Gastroesophageal sphincter (tissue), 4 donors: ENCODE results near the gene KIR2DL3. TPM values are rescaled to one million over a fixed set of nuclear protein-coding genes. Genes with fewer than 3 reads are reported as not detected.
"Not testable (repeated sequence)": the region's sequence is repeated elsewhere in the genome, so short reads cannot be mapped to it uniquely, and the experiment has no call there.

ENCODE experiments used
- ATAC-seq: fragments of 150-250 bp; one replicate; pipeline ENCODE4 v1.9.1; 2016; ENCODE audit warnings: mild to moderate bottlenecking, moderate library complexity
- H3K27ac ChIP-seq, 4 donors: fragments of 200-600 bp; sonication (generic) in 3 of 4; 1 replicate in 3 of 4; 2 replicates in 1 of 4; pipeline ENCODE4 v1.5.1; 2016 to 2019
- H3K27me3 ChIP-seq: fragments of 200-600 bp; sonication (generic); one replicate; pipeline ENCODE4 v1.5.1; 2019
- H3K36me3 ChIP-seq, 2 donors: fragments of 200-600 bp; sonication (generic); one replicate each; pipeline ENCODE4 v1.5.1; 2019; ENCODE audit warnings: control low read depth in 1 of 2
- H3K4me1 ChIP-seq, 3 donors: fragments of 200-600 bp; sonication (generic); 1 replicate in 2 of 3; 2 replicates in 1 of 3; pipeline ENCODE4 v1.5.1; 2016 to 2019; ENCODE audit warnings: control low read depth in 2 of 3
- H3K4me3 ChIP-seq, 2 donors: fragments of 200-600 bp; sonication (generic); one replicate each; pipeline ENCODE4 v1.5.1; 2019; ENCODE audit warnings: mild to moderate bottlenecking in 1 of 2, moderate library complexity in 1 of 2
- H3K9me3 ChIP-seq, 3 donors: fragments of 200-600 bp; sonication (generic); one replicate each; pipeline ENCODE4 v1.5.1; 2017 to 2019; ENCODE audit warnings: control low read depth in 2 of 3
- EP300 ChIP-seq: sonication (generic); formaldehyde crosslinking; IDR thresholded peaks from one replicate; pipeline ENCODE4 v1.6.1; 2017; ENCODE audit warnings: antibody characterized with exemption, mild to moderate bottlenecking
- POLR2A ChIP-seq, 2 donors: fragments of 450-650 bp; IDR thresholded peaks; one replicate each; pipeline ENCODE4 v1.6.1; 2017; ENCODE audit warnings: antibody characterized with exemption in 2 of 2, mild to moderate bottlenecking in 2 of 2, moderate library complexity in 1 of 2
- POLR2AphosphoS5 ChIP-seq: sonication (generic); formaldehyde crosslinking; IDR thresholded peaks from one replicate; pipeline ENCODE4 v1.6.1; 2017; ENCODE audit warnings: antibody characterized with exemption
- WGBS, 2 donors: methylation state at CpG; one replicate each; pipeline ENCODE4 v1.1.5; 2018; ENCODE audit warnings: low coverage in 1 of 2; 5-methylcytosine and 5-hydroxymethylcytosine counted together
- total RNA-seq, 4 donors: library from RNA; depleted of rRNA; stranded (reverse); fragments of >200 nt; gene quantifications; one replicate each; pipeline ENCODE4 v1.1.0, GENCODE V29; 2016
- TF ChIP-seq, protein P1 (sequence below), 4 experiments: fragments of 200-600 bp in 2 of 4; fragments of 450-650 bp in 2 of 4; sonication (generic) in 1 of 4; IDR thresholded peaks; one replicate each; pipeline ENCODE4 v1.5.1; 2017 to 2019; ENCODE audit warnings: antibody characterized with exemption in 4 of 4, mild to moderate bottlenecking in 2 of 4, moderate library complexity in 2 of 4

Gene KIR2DL3
- total RNA-seq, 4 donors from 2014 or later, result 0.25 TPM; not detected in 3

DNA sequence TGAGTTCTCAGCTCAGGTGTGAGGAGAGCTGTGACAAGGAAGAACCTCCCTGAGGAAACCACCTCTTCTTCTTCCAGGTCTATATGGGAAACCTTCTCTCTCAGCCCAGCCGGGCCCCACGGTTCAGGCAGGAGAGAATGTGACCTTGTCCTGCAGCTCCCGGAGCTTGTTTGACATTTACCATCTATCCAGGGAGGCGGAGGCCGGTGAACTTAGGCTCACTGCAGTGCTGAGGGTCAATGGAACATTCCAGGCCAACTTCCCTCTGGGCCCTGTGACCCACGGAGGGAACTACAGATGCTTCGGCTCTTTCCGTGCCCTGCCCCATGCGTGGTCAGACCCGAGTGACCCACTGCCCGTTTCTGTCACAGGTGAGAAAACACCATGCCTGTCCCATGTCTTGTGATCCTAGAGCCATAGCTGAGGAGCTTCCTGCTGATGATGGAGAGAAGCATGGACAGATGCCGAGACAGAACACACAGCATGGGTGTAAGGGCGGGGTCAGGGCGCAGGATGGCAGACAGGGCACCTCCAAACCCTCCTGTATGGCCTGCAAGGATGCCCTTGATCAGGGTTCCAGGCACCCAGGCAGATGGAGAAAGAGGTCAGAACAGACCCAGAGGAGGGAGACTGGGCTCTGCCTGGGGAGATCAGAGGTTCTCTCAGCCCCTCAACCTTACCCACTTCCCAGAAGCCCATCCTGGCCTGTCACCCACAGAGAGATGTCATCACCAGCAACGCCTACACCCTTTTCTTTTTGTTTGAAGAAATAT is 8.7 kb upstream of the KIR2DL3 start:
- Histone ChIP-seq H3K36me3 (no peaks in the 10 kb centered on the region), H3K4me1 (no peaks in the 10 kb centered on the region), H3K27me3 (peaks cover 12% of the 10 kb centered on the region), H3K27ac (no peak overlapping the region), H3K4me3 (no peak overlapping the region), H3K9me3 (peaks cover 0 to 5% (median 0%) of the 10 kb centered on the region in 3 donors)
- ATAC-seq, result no peak
- WGBS, 2 donors, result 61 to 67% methylated on average over 3 to 4 of the region's 15 CpGs
- TF ChIP-seq POLR2AphosphoS5 (no peak), POLR2A (IDR thresholded peaks at IDR 0.05) (no peak), EP300 (no peak)
- TF ChIP-seq, protein P1, sequence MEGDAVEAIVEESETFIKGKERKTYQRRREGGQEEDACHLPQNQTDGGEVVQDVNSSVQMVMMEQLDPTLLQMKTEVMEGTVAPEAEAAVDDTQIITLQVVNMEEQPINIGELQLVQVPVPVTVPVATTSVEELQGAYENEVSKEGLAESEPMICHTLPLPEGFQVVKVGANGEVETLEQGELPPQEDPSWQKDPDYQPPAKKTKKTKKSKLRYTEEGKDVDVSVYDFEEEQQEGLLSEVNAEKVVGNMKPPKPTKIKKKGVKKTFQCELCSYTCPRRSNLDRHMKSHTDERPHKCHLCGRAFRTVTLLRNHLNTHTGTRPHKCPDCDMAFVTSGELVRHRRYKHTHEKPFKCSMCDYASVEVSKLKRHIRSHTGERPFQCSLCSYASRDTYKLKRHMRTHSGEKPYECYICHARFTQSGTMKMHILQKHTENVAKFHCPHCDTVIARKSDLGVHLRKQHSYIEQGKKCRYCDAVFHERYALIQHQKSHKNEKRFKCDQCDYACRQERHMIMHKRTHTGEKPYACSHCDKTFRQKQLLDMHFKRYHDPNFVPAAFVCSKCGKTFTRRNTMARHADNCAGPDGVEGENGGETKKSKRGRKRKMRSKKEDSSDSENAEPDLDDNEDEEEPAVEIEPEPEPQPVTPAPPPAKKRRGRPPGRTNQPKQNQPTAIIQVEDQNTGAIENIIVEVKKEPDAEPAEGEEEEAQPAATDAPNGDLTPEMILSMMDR (IDR thresholded peaks at IDR 0.05), result no peak

DNA sequence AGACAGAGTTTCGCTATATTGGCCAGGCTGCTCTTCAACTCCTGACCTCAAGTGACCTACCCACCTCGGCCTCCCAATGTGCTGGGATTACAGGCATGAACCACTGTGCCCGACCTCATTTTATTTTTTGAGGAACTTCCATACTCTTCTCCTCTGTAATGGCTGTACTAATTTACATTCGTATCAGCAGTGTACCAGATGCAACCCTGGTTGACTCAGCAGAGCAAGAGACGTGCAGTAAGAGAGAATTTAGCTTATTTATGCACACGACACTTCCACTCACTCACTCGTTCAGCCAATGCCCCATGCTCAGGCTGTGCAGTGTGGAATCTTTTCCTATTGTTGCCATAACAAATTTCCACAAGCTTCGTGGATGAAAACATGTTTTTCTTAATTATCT is 7.1 kb upstream of the KIR2DL3 start:
- Histone ChIP-seq H3K36me3 (no peaks in the 10 kb centered on the region), H3K9me3 (peaks cover 0 to 5% (median 0%) of the 10 kb centered on the region in 3 donors), H3K4me3 (no peak overlapping the region), H3K27me3 (peaks cover 12% of the 10 kb centered on the region), H3K4me1 (no peaks in the 10 kb centered on the region), H3K27ac (no peak overlapping the region)
- TF ChIP-seq, protein P1 (IDR thresholded peaks at IDR 0.05), result no peak
- no peak for TF ChIP-seq POLR2AphosphoS5
- no peak for TF ChIP-seq EP300
- no peak for TF ChIP-seq POLR2A (IDR thresholded peaks at IDR 0.05)
- WGBS, 2 donors, result 50 to 69% methylated on average over 8 of the region's 8 CpGs
- ATAC-seq, result no peak

DNA sequence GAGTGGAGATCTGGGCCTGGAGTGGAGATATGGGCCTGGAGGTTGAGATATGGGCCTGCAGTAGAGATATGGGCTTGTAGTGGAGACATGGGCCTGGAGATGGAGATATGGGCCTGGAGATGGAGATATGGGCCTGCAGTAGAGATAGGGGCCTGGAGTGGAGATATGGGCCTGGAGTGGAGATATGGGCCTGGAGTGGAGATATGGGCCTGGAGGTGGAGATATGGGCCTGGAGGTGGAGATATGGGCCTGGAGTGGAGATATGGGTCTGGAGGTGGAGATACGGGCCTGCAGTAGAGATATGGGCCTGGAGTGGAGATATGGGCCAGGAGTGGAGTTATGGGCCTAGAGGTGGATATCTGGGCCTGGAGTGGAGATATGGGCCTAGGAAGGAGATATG is 402 bp downstream of the KIR2DL3 start:
- no peaks in the 10 kb centered on the region for H3K27me3 ChIP-seq
- peaks cover 0 to 5% (median 0%) of the 10 kb centered on the region in 3 donors for H3K9me3 ChIP-seq
- no peak for ATAC-seq
- H3K4me3 ChIP-seq, result no peak overlapping the region
- no peak overlapping the region for H3K27ac ChIP-seq
- no peaks in the 10 kb centered on the region for H3K36me3 ChIP-seq
- TF ChIP-seq, protein P1 (IDR thresholded peaks at IDR 0.05), result no peak
- TF ChIP-seq EP300 (no peak), POLR2AphosphoS5 (no peak), POLR2A (IDR thresholded peaks at IDR 0.05) (no peak)
- no peaks in the 10 kb centered on the region for H3K4me1 ChIP-seq
- 38 to 80% methylated on average over 1 of the region's 1 CpG for WGBS, 2 donors

DNA sequence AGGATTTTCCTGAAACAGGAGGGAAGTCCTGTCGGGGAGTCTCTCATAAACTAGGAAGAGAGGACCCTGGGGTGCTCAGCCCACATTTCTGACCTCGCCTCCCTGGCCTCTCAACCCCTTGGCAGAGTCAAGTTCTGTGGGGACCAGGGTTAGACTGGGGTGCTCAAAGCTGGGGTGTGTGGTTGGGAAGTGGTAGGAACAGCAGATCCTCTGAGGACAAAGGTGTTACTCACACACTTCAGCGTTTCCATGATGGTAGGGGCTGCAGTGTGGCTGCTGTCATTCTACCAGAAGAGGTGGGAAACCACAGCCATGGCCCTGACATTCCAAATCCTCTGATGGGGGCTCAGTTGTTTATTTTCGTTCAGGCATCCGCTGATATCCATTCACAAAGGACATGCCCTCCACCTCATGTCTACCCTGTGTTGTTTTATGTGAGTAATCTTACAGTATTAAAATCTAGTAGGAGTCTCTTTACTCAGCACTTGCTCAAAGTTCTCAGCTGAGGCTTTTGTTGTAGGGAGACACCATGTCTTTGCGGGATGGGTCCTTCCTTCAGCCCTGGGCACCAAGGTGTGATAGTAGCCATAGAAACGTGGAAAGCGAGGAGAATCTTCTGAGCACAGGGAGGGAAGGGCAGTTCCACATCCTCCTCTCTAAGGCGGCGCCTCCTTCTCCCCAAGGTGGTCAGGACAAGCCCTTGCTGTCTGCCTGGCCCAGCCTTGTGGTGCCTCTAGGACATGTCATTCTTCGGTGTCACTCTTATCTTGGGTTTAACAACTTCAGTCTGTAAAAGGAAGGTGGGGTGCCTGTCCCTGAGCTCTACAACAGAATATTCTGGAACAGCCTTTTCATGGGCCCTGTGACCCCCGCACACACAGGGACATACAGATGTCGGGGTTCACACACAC is 1.5 kb downstream of the KIR2DL3 start:
- H3K4me3 ChIP-seq, result no peak overlapping the region
- no peaks in the 10 kb centered on the region for H3K36me3 ChIP-seq
- H3K9me3 ChIP-seq, result no peaks in the 10 kb centered on the region
- ATAC-seq, result no peak
- H3K4me1 ChIP-seq, result no peaks in the 10 kb centered on the region
- H3K27me3 ChIP-seq, result no peaks in the 10 kb centered on the region
- no peak for TF ChIP-seq EP300
- WGBS, 2 donors, result 63 to 100% methylated on average over 2 to 9 of the region's 13 CpGs
- no peak overlapping the region for H3K27ac ChIP-seq

DNA sequence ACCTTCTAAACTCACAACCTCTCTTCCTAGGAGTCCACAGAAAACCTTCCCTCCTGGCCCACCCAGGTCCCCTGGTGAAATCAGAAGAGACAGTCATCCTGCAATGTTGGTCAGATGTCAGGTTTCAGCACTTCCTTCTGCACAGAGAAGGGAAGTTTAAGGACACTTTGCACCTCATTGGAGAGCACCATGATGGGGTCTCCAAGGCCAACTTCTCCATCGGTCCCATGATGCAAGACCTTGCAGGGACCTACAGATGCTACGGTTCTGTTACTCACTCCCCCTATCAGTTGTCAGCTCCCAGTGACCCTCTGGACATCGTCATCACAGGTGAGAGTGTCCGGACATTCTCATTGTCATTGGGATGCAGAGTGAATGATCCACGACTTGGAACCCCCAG is 3.6 kb downstream of the KIR2DL3 start:
- ATAC-seq, H3K36me3 ChIP-seq, H3K9me3 ChIP-seq, H3K27me3 ChIP-seq, H3K27ac ChIP-seq, H3K4me3 ChIP-seq, H3K4me1 ChIP-seq: not testable (repeated sequence)
- 53% methylated on average over 5 of the region's 5 CpGs; no CpG with 5 or more reads in 1 of the 2 donors for WGBS, 2 donors

DNA sequence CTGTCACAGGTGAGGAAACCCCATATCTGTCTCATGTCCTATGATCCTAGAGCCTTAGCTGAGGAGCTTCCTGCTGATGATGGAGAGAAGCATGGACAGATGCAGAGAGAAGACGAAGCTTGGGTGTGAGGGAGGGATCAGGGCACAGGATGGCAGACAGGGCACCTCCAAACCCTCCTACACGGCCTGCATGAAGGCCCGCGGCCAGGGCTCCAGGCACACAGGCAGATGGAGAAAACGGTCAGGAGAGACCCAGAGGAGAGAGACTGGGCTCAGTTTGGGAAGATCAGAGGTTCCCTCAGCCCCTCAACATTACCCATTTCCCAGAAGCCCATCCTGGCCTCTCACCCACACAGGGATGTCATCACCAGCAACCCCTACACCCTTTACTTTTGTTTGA is 5.8 kb downstream of the KIR2DL3 start:
- H3K27ac ChIP-seq, ATAC-seq, H3K4me1 ChIP-seq, H3K4me3 ChIP-seq, H3K36me3 ChIP-seq, H3K27me3 ChIP-seq, H3K9me3 ChIP-seq: not testable (repeated sequence)
- 50% methylated on average over 1 of the region's 5 CpGs; no CpG with 5 or more reads in 1 of the 2 donors for WGBS, 2 donors

DNA sequence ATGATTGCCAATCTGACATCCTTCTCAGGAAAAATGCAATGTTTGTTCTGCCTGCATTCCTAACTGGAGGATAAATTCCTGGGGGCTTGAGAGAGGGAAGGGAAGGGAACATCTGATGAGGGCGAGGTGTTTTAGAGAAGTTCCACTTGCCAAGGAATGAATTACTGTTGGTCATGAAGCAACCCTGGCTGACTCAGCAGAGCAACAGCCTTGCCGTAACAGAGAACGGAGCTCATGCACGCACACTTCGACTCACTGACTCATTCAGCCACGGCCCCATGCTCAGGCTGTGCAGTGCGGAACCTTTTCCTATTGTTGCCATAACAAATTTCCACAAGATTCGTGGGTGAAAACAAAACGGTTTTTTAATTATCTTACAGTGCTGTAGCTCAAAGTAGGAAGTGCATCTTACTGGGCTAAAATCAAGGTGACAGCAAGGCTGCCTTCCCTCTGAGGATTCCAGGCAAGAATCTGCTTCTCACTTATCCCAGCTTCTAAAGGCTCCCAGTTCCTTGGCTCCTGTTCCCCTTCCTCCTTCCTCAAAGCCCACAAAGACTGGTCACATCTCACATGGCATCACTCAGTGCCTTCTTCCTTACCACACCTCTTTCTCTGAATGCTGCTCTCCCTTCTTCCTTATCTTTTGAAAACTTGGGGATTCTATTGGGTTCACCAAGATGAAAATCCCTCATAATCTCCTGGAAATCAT is 9.5 kb downstream of the KIR2DL3 start:
- not testable (repeated sequence) for H3K27ac ChIP-seq, H3K27me3 ChIP-seq, H3K4me3 ChIP-seq, H3K4me1 ChIP-seq, H3K9me3 ChIP-seq, ATAC-seq, H3K36me3 ChIP-seq
- WGBS, 2 donors, result 58 to 80% methylated on average over 3 to 8 of the region's 9 CpGs

DNA sequence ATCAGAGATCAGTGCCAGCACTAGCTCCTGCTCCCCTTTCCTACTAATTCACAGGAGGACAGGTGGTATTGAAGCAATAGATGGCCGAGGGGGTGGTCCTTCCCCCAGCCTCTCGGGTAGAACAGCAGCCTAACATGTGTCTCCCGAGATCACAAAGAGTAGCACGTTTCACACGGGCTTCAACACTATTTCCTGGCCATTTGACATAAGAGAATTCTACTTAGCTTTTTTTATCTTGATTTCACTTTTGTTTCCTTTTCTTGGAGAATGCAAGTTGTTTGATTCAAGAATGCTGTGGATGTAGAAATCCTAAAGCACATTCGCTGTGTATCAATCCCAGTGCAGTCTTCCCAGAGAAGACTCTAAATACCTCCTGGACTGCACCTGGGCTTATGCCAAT is 12.0 kb downstream of the KIR2DL3 start:
- H3K4me3 ChIP-seq, H3K27ac ChIP-seq, H3K9me3 ChIP-seq, H3K27me3 ChIP-seq, H3K36me3 ChIP-seq, H3K4me1 ChIP-seq, ATAC-seq: not testable (repeated sequence)
- WGBS, 2 donors, result 32 to 42% methylated on average over 5 of the region's 6 CpGs
